Fibroblast of skin of scalp (primary cell): ENCODE results near the gene PRX.

Experiments used
- DNase-seq: peaks from one replicate; pipeline ENCODE4 v3.0.0-alpha.2; 2013

PRX gene

DNA sequence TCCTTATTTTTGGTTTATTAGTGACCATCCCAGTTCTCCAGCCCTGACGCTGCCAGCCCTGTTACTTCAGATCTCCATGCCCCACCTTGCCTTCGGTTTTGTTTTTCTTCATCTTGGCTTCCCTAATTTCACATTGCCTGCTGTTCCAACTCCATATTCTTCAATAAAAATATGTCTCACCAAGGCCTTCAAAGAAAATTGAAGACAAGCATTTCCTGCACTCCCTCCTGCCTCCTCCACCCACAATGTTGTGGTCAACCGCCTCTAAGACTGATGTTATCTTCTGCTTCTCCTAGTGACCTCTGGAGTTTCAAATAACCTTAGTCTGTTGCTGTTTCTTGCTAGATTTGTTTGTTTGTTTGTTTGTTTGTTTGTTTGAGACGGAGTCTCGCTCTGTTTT lies 50.1 kb downstream of the PRX start:
- DNase-seq: no peak

DNA sequence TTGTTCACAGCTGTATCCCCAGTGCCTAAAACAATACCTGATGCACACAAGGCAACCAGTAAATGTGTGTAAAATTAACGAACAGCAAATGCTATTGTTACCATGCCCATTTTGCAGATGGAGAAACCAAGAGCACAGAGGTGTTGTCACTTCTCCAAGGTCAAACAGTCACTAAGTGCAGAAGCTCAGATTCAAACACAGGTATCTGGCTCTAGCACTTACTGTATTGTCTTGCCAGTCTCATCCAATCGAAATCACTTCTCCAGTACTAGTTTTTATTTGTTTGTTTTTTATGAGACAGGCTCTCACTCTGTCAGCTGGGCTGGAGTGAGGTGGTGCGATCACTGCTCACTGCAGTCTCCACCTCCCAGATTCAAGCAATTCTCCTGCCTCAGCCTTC lies 51.0 kb downstream of the PRX start:
- no peak for DNase-seq

DNA sequence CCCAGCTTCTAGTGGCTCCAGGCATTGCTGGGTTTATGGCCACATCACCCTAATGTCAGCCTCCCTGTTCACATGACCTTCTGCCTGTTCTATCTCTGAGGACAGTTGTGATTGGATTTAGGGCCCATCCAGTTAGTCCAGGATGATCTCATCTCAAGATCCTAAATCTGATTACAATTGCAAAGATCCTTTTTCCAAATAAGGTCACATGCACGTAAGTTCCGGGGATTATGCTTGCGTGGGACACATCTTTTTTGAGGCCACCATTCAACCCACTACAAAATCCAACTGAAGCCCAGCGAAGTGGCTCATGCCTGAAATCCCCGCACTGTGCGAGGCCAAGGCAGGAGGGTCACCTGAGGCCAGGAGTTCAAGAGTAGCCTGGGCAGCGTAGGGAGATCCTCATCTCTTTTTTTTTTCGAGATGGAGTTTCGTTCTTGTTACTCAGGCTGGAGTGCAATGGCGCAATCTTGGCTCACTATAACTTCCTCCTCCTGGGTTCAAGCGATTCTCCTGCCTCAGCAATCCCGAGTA lies 52.4 kb downstream of the PRX start:
- no peak for DNase-seq

DNA sequence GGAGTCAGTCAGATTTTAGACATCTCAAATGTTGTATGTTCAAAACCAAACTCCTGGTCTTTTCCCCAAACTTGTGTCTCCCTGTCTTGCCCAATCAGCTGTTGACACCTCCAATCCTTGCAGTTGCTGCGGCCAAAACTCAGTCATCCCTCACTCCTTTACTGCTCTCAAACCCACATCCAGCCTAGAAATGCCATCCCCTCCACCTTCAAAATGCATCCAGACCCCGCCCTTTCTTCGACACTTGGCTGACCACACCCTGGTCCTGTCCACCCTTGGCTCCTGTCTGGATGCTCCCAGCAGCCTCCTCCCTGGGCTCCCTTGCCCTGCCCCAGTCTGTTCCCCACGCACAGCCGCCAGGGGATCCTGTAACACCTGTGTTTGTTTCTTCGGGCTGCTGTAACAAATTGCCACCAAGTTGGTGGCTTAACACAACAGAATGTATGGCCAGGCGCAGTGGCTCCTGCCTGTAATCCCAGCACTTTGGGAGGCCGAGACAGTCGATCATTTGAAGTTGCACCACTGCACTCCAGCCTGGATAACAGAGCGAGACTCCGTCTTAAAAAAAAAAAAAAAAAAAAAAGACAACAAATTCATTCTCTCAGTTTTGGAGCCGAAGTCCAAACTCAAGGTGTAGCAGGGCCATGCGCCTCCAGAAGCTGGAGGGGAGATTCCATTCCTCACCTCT lies 53.0 kb downstream of the PRX start:
- DNase-seq: no peak

GRCh38 chr19:40358773-40359172 lies 54.4 kb downstream of the PRX start:
- no peak for DNase-seq

GRCh38 chr19:40357640-40358039 lies 55.5 kb downstream of the PRX start:
- no peak for DNase-seq

GRCh38 chr19:40356681-40357595 lies 56.2 kb downstream of the PRX start:
- DNase-seq: peak; percentile 27

DNA sequence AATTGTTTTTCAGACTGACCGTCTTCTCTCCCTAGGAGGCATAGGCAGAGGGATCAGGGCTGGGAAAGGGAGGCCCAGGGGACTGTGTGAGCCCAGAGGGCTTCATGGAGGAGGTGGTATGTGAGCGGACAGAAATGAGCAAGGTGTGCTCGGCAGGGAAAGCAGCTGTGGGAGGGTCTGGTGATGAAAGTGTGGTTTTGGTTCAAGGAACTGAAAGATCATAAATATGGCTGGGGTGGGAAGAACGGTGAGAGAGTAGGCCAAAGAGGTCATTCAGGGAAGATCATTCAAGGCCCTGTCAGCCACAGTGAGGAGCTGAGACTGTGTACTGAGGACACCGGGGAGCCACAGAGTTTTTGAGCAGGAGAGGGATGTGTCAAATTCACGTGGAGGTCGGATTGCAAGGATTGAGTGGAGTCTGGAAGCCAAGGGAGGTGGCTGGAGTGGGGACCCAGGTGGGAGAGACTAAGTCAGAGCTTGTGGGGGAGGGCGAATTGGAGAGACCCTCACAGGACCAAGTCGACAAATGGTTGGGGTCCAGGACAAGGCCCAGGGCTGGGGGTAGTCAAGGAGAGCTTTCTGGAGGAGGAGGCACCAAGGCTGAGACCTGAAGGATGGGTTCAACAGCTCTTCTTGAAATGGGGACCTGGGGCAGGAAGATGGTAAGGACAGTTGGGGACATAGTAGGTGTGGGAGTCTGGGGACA lies 57.0 kb downstream of the PRX start:
- no peak for DNase-seq

DNA sequence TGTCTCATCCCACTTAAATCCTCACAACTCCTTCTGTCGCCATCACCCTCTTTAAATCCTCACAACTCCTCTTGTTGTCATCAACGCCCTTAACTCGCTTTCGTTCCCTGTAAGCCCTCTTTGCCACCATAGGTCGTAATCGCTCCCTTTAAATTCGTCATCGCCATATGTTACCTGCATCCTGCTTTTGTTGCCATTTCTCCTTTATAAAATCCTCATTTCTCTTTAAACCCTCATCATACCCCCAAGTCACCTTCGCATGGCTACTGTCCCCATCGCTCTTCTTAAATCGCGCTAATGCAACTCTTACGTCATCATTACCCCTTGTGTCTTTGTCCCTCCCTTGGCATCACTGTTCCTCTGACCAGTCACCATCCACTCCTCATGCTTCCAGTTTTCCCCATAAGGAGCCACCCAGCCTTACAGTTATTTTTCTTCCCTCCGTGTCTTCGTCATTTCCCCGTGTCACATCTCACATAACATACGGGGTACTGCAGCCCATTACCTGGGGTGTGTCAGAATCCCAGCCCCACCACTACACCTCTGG lies 64.1 kb downstream of the PRX start:
- DNase-seq: peak; percentile 42

DNA sequence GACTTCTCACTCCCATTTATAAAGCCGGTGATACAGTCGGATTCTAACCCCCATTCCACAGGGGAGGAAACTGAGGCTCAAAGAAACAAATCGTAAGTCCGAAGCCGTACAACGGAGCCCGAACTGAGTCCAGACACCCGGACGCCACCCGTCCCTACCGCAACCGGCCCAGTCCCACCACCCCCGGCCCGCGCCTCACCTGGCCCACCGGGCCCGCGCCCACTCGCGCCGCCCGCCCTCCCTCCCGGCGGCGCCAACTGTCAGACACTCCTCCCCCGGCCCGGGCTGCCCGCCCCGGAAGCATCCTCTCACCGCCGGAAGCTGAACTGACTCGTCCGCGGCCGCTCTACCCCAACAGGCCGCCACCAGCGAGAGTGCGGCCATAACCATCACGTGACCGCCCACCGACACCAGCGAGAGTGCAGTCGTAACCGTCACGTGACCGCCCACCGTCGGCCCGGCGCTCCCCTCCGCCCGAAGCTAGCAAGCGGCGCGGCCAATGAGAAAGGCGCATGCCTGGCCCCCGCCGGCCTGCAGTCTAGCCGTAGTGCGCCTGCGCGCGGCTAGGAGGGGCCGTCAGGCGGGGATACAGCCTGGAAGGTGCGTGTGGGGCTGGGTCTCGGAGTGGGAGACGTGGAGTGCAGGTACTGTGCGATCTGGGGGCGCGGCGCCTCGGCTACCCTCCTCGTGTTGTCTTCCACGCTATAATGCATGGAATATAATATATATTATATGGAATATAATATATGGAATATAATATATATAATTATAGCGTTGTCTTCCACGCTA lies 64.9 kb downstream of the PRX start, which contains the start of the genes C19orf47 and PLD3:
Gene C19orf47 (minus strand): TSS at position 273 of the 789 bp plus-strand sequence. CDS start 6,540 bp downstream, outside the sequence.
Gene PLD3 (plus strand): TSS at position 571 of the 789 bp plus-strand sequence. CDS start 17,789 bp downstream, outside the sequence.
- peak; percentile 99 for DNase-seq

DNA sequence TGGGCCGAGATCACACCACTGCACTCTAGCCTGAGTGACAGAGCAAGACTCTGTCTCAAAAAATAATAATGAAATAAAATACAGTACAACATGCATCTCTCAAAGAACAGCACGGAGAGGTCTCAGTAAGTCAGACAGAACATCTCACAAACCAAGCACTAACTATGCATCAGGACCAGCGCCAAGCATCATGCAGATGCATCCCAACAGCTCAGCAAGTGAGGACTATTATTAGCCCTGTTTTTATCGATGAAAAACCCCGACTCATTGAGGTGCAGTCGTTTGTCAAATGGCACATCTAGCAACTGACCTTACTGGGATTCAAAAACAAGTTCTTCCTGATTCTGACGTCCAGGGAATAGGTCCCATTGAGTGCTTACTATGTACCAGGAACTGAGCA lies 68.8 kb downstream of the PRX start:
- DNase-seq: no peak
